Kidney (tissue), 14 donors: Measurements from ENCODE around the gene VTI1B. TPM values are rescaled to one million over a fixed set of nuclear protein-coding genes. Genes with fewer than 3 reads are reported as not detected.

ENCODE experiments used
- DNase-seq, 5 donors: peaks; one replicate each; pipeline ENCODE4 v3.0.0-alpha.2; 2013 to 2020
- FAIRE-seq: peaks from 2 replicates; lab custom pipeline; 2012; peaks lifted over from hg19 to GRCh38; lab: Jason Lieb, UNC
- H3K27ac ChIP-seq, 2 donors: one replicate each; pipeline ENCODE4 v1.7.0; 2013; ENCODE audit warnings: low read depth in 2 of 2, low read length in 2 of 2, inconsistent platforms in 1 of 2
- H3K27me3 ChIP-seq: one replicate; pipeline ENCODE4 v1.7.1; 2013; ENCODE audit warnings: low read length, inconsistent platforms; ENCODE audit not compliant: control insufficient read depth, insufficient read depth
- H3K36me3 ChIP-seq, 3 donors: one replicate each; pipeline versions ENCODE4 v1.7.0 to v1.7.1; 2013; ENCODE audit warnings: low read length in 3 of 3, control low read depth in 1 of 3, inconsistent platforms in 1 of 3; ENCODE audit not compliant: insufficient read depth in 3 of 3, control insufficient read depth in 2 of 3
- H3K4me1 ChIP-seq, 3 donors: one replicate each; pipeline versions ENCODE4 v1.7.0 to v1.7.1; 2013; ENCODE audit warnings: low read length in 3 of 3, inconsistent platforms in 1 of 3, low read depth in 1 of 3; ENCODE audit not compliant: control insufficient read depth in 2 of 3, insufficient read depth in 2 of 3
- H3K4me3 ChIP-seq, 3 donors: one replicate each; pipeline versions ENCODE4 v1.7.0 to v1.8.1; 2013; ENCODE audit warnings: low read length in 3 of 3, control low read depth in 1 of 3, inconsistent platforms in 1 of 3
- H3K9ac ChIP-seq, 3 donors: one replicate each; pipeline versions ENCODE4 v1.7.0 to v1.7.1; 2013; ENCODE audit warnings: low read length in 3 of 3, control low read depth in 1 of 3, inconsistent platforms in 1 of 3
- H3K9me3 ChIP-seq, 3 donors: one replicate each; pipeline versions ENCODE4 v1.7.0 to v1.7.1; 2013; ENCODE audit warnings: low read length in 3 of 3, control low read depth in 1 of 3, inconsistent platforms in 1 of 3; ENCODE audit not compliant: control insufficient read depth in 2 of 3, insufficient read depth in 1 of 3
- intact Hi-C: fragments of 100-400 bp; cut with DNase I; formaldehyde crosslinking; loops from one replicate; pipeline ENCODE4 v1.11.1; 2022
- polyA plus RNA-seq: library from polyadenylated mRNA; stranded (reverse); fragments of 350-450 nt; fragmentation: Illumina TruSeq; extraction: RNeasy Lipid Tissue Mini Kit (QIAGEN cat#74804); gene quantifications from one replicate; pipeline ENCODE4 v1.2.3, GENCODE V29; 2014; ENCODE audit warnings: low read depth, low replicate concordance; ENCODE audit not compliant: insufficient read depth
- total RNA-seq: library from RNA; stranded (reverse); fragmentation: NEBNext Ultra II Directional; extraction: Animal tissue kit (Norgen Biotek cat#: 25700); gene quantifications from one replicate; pipeline ENCODE4 v1.2.1, GENCODE V29; 2021
- TF ChIP-seq, protein P1 (sequence below): IDR thresholded peaks from 3 replicates; pipeline ENCODE4 v1.5.1; 2012; ENCODE audit warnings: mild to moderate bottlenecking, moderate library complexity, borderline replicate concordance; ENCODE audit not compliant: insufficient read depth; ENCODE audit errors: extremely low read depth
- donor health status: control.
- donor health status: control.
- donor health status: control.
- donor health status: control.
- donor health status: control.
- donor health status: DM: yes; HTN: yes; CAD: no.
- donor health status: Normal renal cell carcinoma (clear cell type).

VTI1B gene
- total and polyA plus RNA-seq, 2 donors from 2014 or later = 110 to 211 TPM

DNA sequence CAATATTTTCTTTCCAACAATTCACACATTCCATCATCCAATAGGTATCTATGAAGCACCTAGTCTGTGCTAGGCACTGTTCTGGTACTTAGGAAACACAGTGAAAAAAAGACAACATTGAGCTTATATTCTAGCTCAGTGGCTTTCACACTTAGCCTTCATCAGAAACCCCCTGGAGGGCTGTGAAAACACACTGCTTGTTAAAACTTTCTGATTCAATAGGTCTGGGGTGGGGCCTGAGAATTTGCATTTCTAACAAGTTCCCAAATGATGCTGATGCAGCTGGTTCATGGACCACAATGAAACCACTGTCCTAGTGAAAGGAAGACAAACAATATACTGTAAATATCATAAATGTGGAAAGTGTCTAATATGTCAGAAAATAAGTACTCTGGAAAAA lies 5.9 kb downstream of the VTI1B start:
- Histone ChIP-seq H3K36me3 (peaks cover 0 to 4% (median 0%) of the 10 kb centered on the region in 3 donors), H3K4me1 (peaks cover 4 to 10% (median 5%) of the 10 kb centered on the region in 3 donors), H3K4me3 (no peak overlapping the region), H3K9me3 (no peaks in the 10 kb centered on the region), H3K9ac (no peak overlapping the region), H3K27me3 (no peaks in the 10 kb centered on the region), H3K27ac (no peak overlapping the region)
- TF ChIP-seq, protein P1, sequence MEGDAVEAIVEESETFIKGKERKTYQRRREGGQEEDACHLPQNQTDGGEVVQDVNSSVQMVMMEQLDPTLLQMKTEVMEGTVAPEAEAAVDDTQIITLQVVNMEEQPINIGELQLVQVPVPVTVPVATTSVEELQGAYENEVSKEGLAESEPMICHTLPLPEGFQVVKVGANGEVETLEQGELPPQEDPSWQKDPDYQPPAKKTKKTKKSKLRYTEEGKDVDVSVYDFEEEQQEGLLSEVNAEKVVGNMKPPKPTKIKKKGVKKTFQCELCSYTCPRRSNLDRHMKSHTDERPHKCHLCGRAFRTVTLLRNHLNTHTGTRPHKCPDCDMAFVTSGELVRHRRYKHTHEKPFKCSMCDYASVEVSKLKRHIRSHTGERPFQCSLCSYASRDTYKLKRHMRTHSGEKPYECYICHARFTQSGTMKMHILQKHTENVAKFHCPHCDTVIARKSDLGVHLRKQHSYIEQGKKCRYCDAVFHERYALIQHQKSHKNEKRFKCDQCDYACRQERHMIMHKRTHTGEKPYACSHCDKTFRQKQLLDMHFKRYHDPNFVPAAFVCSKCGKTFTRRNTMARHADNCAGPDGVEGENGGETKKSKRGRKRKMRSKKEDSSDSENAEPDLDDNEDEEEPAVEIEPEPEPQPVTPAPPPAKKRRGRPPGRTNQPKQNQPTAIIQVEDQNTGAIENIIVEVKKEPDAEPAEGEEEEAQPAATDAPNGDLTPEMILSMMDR = no peak
- FAIRE-seq = no peak
- DNase-seq = no peak
- intact Hi-C loops = loop anchor here (10.0 kb wide), 1 partner anchor 54 kb away; the partner anchor contains the start of gene ARG2

DNA sequence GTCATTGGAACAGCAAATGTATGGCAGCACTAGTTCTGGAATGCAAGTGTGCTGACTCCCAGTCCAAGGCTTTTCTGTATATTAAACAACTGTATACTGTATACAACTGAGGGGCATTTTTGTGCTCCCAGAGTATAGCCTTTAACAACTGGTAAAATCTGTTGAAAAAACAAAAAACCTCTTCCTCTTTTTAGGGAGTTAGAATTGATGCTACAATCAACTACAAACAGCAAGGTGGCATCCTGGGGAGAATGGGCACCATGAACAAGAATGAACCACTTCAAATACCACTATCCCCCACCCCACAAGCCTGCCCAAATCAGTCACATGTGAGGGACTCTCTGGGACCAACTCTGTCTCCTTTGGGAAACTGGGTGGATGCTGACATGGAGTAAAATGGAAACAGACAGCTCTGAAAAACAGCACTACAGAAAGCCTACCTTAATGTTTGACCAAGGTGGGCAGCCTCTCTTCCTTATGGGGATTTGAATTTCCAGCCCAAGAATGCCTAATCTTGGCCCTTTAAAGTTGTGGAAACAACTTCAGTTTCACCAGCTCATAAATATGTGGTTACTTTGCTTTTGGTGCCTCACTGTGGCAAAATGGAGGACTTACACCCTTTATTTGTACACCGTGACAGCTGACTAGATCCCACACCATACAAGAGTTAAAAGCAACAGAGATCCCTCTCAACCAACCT lies 7.5 kb downstream of the VTI1B start:
- FAIRE-seq = no peak
- Histone ChIP-seq H3K9me3 (no peaks in the 10 kb centered on the region), H3K27ac (no peak overlapping the region), H3K4me3 (no peak overlapping the region), H3K4me1 (peaks cover 0 to 6% (median 0%) of the 10 kb centered on the region in 3 donors), H3K27me3 (no peaks in the 10 kb centered on the region), H3K9ac (no peak overlapping the region), H3K36me3 (peaks cover 0 to 4% (median 0%) of the 10 kb centered on the region in 3 donors)
- intact Hi-C loops = loop anchor here (10.0 kb wide), 1 partner anchor 52 kb away; the partner anchor contains the start of gene ARG2
- peak in 3 of 5 donors; percentile 45 to 75 (median 69) for DNase-seq
- TF ChIP-seq, protein P1 = peak; percentile 73

DNA sequence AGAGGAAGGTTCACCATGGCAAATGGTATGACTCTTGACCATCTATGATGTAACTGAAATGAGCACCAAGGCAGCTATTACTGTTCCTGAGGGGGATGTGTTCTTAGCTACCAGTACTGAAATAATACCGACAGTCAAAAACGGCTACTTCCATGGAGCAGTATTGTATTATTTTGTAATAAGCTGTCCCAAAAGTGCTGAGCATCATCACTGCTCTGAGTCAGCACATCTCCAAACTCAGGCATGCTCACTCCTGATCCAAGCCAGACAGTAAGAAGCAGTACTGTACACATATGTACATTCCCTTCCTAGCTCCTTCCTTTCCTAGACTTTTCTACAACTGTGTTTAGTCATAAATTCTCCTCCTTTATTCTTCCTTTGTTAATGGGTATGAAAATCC lies 8.6 kb downstream of the VTI1B start:
- H3K4me3 ChIP-seq = no peak overlapping the region
- no peaks in the 10 kb centered on the region for H3K9me3 ChIP-seq
- no peak for FAIRE-seq
- H3K4me1 ChIP-seq = peaks cover 0 to 6% (median 0%) of the 10 kb centered on the region in 3 donors
- no peak overlapping the region for H3K27ac ChIP-seq
- peaks cover 0 to 4% (median 0%) of the 10 kb centered on the region in 3 donors for H3K36me3 ChIP-seq
- TF ChIP-seq, protein P1 = no peak
- H3K27me3 ChIP-seq = no peaks in the 10 kb centered on the region
- no peak for DNase-seq
- H3K9ac ChIP-seq = no peak overlapping the region
- intact Hi-C loops = loop anchor here (10.0 kb wide), 1 partner anchor 51 kb away; the partner anchor contains the start of gene ARG2
